Ramos (cell line): ENCODE results near the gene CHST3.
"Not testable (repeated sequence)": the region's sequence is repeated elsewhere in the genome, so short reads cannot be mapped to it uniquely, and the experiment has no call there.

Source experiments
- in situ Hi-C: fragments of 300-500 bp; cut with MboI; formaldehyde crosslinking; loops from one replicate; pipeline ENCODE4 v1.14.3; 2022; ENCODE audit warnings: low sequenced_read_pairs; ENCODE audit not compliant: unreplicated experiment

The CHST3 gene

GRCh38 chr10:71971769-71972555 is 7.8 kb downstream of the CHST3 start:
- in situ Hi-C loops: no loop called here

DNA sequence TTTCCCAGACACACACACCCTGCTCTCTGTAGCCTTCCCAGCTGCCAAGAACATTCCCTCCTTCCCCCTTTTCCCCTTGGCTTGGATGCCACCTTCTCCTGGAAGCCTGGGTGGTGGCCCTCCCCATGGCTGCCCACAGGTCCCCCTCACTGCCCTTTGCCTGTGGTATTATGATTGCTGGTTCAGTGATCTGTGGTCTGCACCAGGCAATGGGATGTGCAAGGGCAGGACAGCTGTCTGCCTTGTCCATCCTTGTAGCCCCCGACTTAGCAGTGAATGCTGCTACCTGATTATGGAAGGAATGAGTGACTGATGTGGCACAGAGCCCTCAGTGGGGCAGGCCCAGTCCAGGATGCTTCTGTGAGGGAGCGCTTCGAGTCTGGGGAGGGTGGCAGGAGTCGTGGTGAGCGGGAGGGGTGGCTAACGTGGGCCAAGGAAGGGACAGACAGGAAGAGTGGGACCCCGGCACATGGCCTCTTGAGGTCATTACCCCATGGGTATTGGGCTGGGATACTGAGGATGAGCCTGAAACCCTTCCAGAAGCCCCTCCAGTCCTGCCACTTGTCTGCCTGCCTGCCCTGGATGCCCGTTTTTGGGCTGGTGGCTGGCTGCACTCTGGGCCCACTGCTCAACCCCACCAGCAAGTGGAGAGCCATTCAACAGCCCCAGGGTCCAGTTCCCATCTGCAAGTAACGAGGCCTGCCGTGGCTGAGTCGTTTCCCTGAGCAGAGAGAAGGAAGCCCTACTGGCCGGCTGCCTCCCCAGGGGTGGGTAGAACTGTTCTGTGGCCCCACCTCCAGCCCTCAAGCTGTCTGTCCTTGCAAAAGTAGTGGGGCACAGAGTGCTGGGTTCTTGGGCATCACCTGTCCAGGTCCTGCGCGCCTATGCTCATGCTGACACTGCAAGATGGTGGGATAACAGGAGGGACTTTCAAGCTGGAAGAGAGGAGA is 8.8 kb downstream of the CHST3 start:
- in situ Hi-C loops: no loop called here

DNA sequence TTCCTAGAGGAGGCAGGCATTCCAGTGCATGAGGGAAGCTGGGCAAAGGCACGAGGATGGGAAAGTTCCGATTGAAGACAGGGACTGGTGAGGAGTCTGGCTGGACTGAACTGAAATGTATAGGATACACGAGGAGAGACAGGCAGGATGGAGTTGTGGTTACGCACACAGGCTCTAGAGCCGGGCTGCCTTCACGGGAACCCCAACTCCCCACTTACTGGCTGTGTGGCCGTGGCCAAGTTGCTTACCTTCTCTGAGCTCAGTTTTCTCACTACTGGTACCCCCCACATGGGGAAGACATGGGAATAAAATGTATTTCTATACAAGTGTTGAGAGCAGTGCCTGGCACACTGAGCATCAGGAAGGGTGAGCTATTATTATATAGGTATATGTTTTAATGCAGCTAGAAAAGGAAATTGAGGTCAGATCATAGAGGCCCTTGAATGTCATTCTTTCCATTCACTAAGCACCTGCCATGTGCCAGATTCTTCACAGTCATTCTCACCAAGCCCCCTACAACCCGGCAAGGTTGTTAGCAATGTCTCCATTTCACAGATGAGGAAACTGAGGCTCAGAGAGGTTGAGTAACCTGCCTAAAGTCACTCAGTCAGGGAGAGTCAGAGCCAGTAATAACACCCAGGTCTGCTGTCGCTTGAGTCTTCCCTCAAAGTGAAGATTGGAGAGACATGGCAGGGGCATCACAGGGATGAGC is 9.7 kb downstream of the CHST3 start:
- in situ Hi-C loops: no loop called here

DNA sequence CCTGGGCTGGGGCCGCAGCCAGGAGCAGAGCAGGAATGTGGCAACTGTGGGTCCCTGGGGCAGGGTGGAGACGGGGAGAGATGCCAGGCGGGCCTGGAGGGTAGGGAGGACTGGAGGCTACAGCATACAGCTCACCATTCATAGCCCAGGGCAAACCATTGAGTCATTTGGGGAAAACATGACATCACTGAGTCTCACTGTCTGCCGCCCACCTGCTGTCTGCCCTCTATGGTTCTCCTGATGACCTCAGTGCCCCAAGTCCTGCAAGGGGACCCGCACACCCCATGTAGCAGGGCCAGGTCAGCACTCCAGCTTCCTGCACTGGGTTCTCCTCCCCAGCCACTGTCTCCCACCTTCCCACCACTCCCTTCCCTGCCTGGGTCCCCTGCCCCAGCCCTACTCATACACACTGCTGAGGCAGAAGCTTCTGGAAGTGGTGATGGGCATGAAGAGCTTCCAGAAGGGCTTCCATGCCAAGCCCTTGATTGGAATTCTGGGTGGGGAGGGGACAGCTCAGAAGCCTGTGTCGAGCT is 10.4 kb downstream of the CHST3 start:
- in situ Hi-C loops: no loop called here

DNA sequence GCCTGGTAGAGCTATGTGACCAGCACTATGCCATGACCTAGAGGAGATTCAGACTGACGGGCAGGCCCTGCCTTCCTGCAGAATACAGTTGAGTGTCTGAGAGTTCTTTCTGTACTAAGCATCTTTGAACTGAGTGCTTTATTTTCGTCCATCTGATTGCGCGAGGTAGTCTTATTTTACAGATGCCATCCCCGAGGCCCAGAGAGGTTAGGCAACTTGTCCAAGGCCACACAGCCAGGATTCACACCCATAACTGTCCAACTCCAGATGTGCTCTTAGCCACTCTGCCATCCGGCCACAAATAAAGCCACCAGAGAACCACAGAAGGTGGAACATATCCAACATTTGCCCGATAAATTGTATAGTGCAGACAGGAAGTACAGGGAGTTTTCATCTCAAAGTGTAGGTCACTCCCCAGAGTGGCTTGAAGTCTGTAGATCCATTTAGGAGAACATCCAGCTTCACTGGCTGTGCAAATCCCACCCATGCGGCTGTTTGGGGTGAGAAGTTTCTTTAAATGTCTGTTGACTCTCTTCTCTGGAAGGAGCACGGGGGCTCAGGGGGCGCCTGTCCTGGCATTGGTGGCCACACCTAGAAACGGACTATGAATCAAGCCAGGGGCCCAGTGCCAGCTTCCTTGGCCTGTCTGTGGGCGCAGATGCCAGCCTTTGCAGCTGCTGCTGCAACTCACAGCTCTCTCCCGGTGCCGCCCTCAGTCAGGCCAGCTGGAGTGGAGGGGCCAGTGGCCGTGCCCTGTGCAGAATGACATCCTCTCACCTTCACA is 11.1 kb downstream of the CHST3 start:
- in situ Hi-C loops: no loop called here

DNA sequence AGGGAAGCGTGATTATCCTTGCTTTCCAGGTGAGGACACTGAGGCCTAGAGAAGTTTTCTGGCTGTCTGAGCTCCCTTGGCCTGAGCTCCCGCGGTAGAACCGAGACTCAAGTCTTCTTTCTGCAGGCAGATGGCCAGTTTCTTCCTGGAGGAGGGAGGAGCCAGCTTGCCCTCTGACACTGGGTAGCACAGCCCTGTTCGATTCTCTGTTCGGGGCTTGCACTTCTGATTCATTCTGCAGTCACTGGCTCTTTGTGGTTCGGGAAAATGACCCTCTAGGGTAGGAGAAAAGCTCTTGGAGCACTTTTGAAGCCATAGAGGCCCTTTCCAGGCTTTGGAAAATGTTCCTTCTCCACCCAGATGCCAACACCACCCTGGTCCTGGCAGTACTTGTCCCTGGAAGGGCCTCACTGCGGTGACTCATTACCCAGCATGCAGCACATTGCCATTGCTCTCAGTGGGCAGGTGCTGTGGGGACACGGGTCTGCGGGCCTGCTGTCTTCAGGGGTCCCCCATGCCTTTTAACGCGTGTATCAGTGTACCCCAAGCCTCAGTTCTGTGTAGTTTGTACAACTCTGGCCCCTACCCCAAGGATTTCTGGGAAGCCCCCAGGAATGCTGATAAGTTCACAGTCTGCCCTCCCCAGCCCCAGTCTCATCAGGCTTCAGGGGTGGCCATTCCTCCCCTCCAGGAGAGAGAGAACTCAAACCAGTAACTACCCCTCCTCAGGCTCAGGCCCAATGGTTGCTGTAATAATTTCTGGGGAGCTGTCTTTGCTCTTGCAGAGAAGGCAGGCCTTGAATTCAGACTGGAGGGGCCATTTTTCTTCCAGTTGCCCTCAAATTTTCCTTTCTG is 11.9 kb downstream of the CHST3 start:
- in situ Hi-C loops: no loop called here

GRCh38 chr10:71977614-71977903 is 13.4 kb downstream of the CHST3 start:
- in situ Hi-C loops: not testable (repeated sequence)

- in situ Hi-C loops: no loop called here
Measured at GRCh38 chr10:71978476-71978875, 14.3 kb downstream of the CHST3 start.

DNA sequence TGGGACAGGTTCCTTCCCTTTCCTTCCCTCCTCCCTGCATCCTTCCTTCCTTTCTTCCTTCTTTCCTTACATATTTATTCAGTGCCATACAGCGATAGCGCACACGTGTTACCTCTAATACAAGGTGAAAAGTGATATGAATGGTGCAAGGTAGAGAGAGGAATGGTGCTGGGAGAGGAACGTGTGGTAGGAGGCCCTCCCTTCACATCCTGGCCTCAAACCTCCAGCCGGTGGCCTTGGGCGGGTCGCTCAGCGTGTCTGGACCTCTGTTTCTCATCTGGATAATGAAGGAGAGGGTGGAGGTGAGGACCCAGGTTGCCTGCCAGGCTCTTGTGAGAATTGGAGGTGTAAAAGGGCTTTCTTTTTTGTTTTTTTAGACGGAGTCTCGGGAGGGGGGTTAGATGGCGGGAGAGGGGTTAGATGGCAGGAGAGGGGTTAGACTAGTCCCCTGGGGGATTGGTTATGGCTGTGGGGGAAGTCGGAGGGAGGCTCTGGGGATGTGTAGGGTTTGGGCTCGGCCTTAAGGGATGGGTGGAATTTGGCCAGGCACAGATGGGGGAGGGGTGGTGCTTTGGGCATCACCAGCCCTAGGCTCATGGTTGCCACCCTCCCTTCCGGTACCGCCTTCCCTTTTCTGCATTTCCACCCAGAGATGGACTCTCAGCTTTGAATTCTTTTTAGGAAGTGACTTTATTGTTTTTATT is 14.9 kb downstream of the CHST3 start:
- in situ Hi-C loops: no loop called here

DNA sequence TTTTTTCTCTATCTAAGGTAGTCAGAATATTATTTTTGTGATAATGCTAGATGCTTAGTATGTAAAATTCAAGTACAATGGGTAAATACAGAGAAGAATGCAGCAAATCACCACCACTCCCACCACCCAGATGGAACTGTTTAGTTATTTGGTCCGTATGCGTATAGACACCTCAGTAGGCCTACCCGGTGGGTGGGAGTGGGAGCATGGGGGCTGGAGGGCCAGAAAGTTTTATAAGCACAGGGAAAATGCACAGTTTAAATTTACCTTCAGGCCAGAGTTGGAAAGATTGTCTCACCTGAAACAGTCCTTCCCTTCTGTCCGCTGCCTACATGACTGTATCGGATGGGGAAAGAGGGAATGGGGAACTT is 15.5 kb downstream of the CHST3 start:
- in situ Hi-C loops: no loop called here

DNA sequence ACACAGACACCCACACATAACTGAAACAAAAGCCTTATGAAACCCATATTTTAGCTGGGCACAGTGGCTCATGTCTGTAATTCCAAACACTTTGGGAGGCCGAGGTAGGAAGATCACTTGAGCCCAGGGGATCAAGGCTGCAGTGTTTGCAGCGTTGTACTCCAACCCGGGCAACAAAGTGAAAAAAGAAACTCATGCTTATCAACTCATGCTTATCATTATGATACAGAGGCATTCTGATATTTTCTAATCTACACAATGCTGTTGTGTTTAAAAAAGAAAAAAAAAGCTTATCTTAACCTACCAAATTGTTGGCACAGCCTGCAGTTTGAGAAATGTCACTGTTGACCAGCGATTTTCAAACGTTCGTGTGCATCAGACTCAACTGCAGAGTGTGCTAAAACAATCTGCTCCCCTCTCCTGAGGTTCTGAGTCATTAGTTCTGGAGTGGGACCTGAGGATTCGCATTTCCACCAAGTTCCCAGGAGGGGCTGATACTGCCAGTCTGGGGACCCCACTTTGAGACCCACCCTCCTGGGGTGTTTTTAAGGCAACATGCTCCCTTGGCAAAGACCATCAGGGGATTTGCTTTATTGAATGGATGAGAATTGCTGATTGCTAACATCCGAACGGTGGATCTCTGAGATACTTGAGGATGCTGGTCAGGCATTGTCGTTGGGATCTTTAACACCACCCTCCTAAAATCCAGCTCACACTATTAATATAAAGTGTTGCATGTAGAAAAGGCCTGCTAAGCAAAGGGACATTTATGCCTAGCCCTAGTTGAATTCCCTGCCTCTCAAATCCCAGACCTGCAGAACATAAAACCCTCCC is 16.2 kb downstream of the CHST3 start:
- in situ Hi-C loops: no loop called here

GRCh38 chr10:71981015-71981875 is 17.1 kb downstream of the CHST3 start:
- in situ Hi-C loops: no loop called here

DNA sequence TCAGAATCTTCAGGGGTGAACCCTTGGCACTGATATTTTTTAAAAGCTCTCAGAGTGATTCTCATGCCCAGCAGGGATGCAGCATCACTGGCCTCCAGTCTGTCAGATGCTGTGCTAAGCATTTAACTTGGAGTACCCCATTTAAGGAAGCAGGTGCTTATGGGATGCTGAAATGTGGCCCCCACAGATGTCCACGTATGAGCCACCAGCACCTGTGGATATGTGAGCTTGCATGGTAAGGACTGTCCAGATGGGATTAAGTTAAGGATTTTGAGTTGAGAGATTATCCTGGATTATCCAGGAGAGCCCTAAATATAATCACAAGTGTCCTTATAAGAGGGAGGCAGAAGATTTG is 17.7 kb downstream of the CHST3 start:
- in situ Hi-C loops: no loop called here

DNA sequence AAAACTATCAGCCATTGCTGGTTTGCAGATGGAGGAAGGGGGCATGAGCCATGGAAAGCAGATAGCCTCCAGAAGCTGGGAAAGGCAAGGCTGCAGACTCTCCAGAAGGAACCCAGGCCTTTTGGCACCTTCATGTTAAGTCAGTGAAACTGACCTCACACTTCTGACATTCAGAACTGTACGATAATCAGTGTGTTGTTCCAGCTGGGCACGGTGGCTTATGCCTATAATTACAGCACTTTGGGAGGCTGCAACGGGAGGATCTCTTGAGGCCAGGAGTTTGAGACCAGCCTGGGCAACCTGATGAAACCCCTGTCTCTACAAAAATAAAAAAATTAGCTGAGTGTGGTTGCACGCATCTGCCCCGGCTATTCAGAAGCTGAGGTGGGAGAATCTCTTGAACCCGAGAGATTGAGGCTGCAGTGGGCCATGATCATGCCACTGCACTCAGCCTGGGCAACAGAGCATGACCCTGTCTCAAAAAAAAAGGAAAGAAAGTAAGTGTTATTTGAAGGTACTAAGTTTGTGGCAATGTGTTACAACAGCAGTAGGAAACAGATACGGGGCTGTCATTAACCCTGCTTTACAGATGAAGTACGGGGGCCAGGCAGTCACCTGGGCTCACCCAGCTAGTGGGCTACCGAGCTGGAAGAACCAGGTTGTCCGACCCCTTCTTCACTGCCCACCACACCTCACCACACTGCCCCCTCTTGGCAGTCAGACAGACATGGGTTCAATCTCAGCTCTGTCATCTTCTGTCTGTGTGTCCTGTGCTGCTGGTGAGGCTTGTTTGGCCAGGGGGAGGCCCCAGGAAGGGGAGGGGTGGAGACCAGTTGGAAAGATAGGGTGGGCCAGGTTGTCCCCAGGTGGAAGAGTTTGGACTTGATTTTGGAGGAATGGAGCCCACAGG is 18.3 kb downstream of the CHST3 start:
- in situ Hi-C loops: no loop called here

DNA sequence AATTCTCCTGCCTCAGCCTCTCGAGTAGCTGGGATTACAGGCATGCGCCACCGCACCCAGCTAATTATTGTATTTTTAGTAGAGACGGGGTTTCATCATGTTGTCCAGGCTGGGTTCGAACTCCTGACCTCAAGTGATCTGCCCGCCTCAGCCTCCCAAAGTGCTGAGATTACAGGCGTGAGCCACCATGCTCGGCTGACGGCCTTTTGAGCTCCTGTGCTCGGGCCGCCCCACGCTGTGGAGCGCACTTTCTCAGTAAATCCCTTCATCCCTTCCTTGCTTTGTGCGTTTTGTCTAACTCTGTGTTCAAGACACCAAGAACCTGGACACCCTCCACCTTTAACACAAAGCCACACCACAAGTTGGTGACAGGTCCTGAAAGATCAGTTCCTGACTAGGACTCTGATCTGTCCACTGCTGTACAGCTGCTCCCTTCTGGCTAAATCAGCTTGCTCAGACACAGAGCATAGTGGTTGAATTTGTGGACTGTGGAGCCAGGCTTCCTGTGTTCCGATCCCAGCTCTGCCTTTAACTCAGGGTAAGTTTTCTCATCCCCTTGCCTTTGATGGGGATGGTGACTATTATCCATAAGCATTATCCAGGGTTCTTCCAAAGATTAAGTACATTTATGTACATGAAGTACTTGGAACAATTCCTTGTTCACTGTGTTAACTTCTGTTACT is 20.1 kb downstream of the CHST3 start:
- in situ Hi-C loops: no loop called here
